ENCODE data around the gene TDRD3. TPM values are rescaled to one million over a fixed set of nuclear protein-coding genes. Genes with fewer than 3 reads are reported as not detected.

The TDRD3 gene
- total RNA-seq, 6 experiments from 2014 or later: 11.5 to 13.3 (median 12.3) TPM

- Mint-ChIP-seq H3K9me3 (no peaks in the 10 kb centered on the region), H3K4me1 (ENCODE audit: low read depth) (no peaks in the 10 kb centered on the region), H3K36me3 (ENCODE audit: low read depth) (no peaks in the 10 kb centered on the region), H3K4me3 (no peak overlapping the region), H3K27ac (no peak overlapping the region), H3K27me3 (ENCODE audit: insufficient read depth) (peaks cover 1% of the 10 kb centered on the region; the same call in 1 of the 2 replicates)
- TF ChIP-seq, protein P1, sequence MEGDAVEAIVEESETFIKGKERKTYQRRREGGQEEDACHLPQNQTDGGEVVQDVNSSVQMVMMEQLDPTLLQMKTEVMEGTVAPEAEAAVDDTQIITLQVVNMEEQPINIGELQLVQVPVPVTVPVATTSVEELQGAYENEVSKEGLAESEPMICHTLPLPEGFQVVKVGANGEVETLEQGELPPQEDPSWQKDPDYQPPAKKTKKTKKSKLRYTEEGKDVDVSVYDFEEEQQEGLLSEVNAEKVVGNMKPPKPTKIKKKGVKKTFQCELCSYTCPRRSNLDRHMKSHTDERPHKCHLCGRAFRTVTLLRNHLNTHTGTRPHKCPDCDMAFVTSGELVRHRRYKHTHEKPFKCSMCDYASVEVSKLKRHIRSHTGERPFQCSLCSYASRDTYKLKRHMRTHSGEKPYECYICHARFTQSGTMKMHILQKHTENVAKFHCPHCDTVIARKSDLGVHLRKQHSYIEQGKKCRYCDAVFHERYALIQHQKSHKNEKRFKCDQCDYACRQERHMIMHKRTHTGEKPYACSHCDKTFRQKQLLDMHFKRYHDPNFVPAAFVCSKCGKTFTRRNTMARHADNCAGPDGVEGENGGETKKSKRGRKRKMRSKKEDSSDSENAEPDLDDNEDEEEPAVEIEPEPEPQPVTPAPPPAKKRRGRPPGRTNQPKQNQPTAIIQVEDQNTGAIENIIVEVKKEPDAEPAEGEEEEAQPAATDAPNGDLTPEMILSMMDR (IDR thresholded peaks at IDR 0.05): no peak
- no peak for DNase-seq
Measured at GRCh38 chr13:60540276-60540675, 143.3 kb downstream of the TDRD3 start.

GRCh38 chr13:60562096-60562780 lies 165.2 kb downstream of the TDRD3 start:
- DNase-seq: peak; percentile 7
- no peak overlapping the region for H3K4me3 Mint-ChIP-seq
- no peak overlapping the region for H3K27ac Mint-ChIP-seq
- H3K9me3 Mint-ChIP-seq: no peaks in the 10 kb centered on the region
- TF ChIP-seq, protein P1 (IDR thresholded peaks at IDR 0.05): no peak
- H3K36me3 Mint-ChIP-seq (ENCODE audit: low read depth): no peaks in the 10 kb centered on the region
- no peaks in the 10 kb centered on the region for H3K27me3 Mint-ChIP-seq (ENCODE audit: insufficient read depth)
- no peaks in the 10 kb centered on the region for H3K4me1 Mint-ChIP-seq (ENCODE audit: low read depth)

DNA sequence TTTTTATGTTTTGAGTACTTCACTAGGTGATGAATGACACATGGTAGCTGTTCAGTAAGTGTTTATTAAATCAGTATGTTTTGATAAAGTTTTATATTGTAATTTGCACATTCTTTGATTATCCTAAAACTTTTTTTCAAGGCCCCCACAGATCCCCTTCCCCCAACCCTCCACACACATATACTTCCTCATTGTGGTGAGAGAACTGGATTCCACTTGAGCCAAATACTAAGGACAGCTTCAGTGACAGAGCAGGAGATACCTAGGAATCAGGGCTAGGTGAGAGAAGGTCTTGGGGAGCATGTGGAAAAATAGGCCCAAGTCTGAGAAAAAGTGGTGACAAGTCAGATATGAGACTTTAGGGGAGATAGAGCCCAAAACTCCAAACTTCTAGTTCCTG lies 174.6 kb downstream of the TDRD3 start:
- Mint-ChIP-seq H3K4me1 (ENCODE audit: low read depth) (peaks cover 15% of the 10 kb centered on the region), H3K36me3 (ENCODE audit: low read depth) (peaks cover 9% of the 10 kb centered on the region), H3K4me3 (no peak overlapping the region), H3K27me3 (ENCODE audit: insufficient read depth) (peaks cover 1% of the 10 kb centered on the region; the same call in 1 of the 2 replicates), H3K27ac (no peak overlapping the region), H3K9me3 (no peaks in the 10 kb centered on the region)
- TF ChIP-seq, protein P1 (IDR thresholded peaks at IDR 0.05): no peak
- no peak for DNase-seq

GRCh38 chr13:60572003-60572798 lies 175.2 kb downstream of the TDRD3 start:
- Mint-ChIP-seq H3K4me1 (ENCODE audit: low read depth) (peaks cover 15% of the 10 kb centered on the region), H3K36me3 (ENCODE audit: low read depth) (peaks cover 9% of the 10 kb centered on the region), H3K9me3 (no peaks in the 10 kb centered on the region), H3K27me3 (ENCODE audit: insufficient read depth) (peaks cover 1% of the 10 kb centered on the region; the same call in 1 of the 2 replicates), H3K27ac (no peak overlapping the region), H3K4me3 (no peak overlapping the region)
- peak; percentile 37 for DNase-seq
- TF ChIP-seq, protein P1 (IDR thresholded peaks at IDR 0.05): no peak

GRCh38 chr13:60572855-60573254 lies 175.8 kb downstream of the TDRD3 start:
- H3K4me1 Mint-ChIP-seq (ENCODE audit: low read depth): peaks cover 15% of the 10 kb centered on the region
- TF ChIP-seq, protein P1 (IDR thresholded peaks at IDR 0.05): no peak
- no peaks in the 10 kb centered on the region for H3K9me3 Mint-ChIP-seq
- peaks cover 1% of the 10 kb centered on the region; the same call in 1 of the 2 replicates for H3K27me3 Mint-ChIP-seq (ENCODE audit: insufficient read depth)
- H3K27ac Mint-ChIP-seq: no peak overlapping the region
- DNase-seq: no peak
- H3K36me3 Mint-ChIP-seq (ENCODE audit: low read depth): peaks cover 9% of the 10 kb centered on the region
- H3K4me3 Mint-ChIP-seq: no peak overlapping the region
